Right renal pelvis (tissue), 4 donors: ENCODE results near the gene LDHD. TPM values are rescaled to one million over a fixed set of nuclear protein-coding genes. Genes with fewer than 3 reads are reported as not detected.
A peak's percentile ranks its signal among the peaks of the same experiment; 100 is the strongest.

Experiments
- DNase-seq, 4 donors: peaks; one replicate each; pipeline ENCODE4 v3.0.0-alpha.2; 2013; ENCODE audit warnings: low read depth in 4 of 4, low spot score in 3 of 4, missing footprints in 1 of 4
- polyA plus RNA-seq, 4 donors: library from polyadenylated mRNA; unstranded; fragments of 120-200 nt; gene quantifications; one replicate each; pipeline ENCODE4 v1.2.1, GENCODE V29; 2013; ENCODE audit not compliant: insufficient read length in 4 of 4

The LDHD gene
- polyA plus RNA-seq, 4 donors: 5.7 to 8.5 (median 6.2) TPM

- no peak for DNase-seq
These were observed 1.4 kb downstream of the LDHD start for GRCh38 chr16:75114946-75115825.

GRCh38 chr16:75114179-75114945 is 2.2 kb downstream of the LDHD start:
- DNase-seq: no peak

GRCh38 chr16:75113541-75114121 is 2.9 kb downstream of the LDHD start:
- DNase-seq: no peak

- DNase-seq: no peak
These were observed 3.7 kb downstream of the LDHD start for GRCh38 chr16:75112734-75113491.

- DNase-seq: no peak
These were observed 4.4 kb downstream of the LDHD start for GRCh38 chr16:75111961-75112733.

- no peak for DNase-seq
These were observed 5.1 kb downstream of the LDHD start for GRCh38 chr16:75111514-75111940.

GRCh38 chr16:75110637-75111513 is 5.7 kb downstream of the LDHD start:
- peak; percentile 80 to 84 (median 82) for DNase-seq

GRCh38 chr16:75109732-75110243 is 6.8 kb downstream of the LDHD start:
- no peak for DNase-seq

- peak in 3 of 4 donors; percentile 39 to 73 (median 70) for DNase-seq
These were observed 7.5 kb downstream of the LDHD start for GRCh38 chr16:75108792-75109731.

GRCh38 chr16:75107505-75107904 is 9.1 kb downstream of the LDHD start:
- no peak for DNase-seq

GRCh38 chr16:75106351-75107274 is 10.0 kb downstream of the LDHD start:
- no peak for DNase-seq

- no peak for DNase-seq
These were observed 11.1 kb downstream of the LDHD start for GRCh38 chr16:75105306-75106061.

- no peak for DNase-seq
These were observed 11.7 kb downstream of the LDHD start for GRCh38 chr16:75104836-75105235.

- DNase-seq: no peak
These were observed 12.6 kb downstream of the LDHD start for GRCh38 chr16:75103994-75104393.

- no peak for DNase-seq
These were observed 14.0 kb downstream of the LDHD start for GRCh38 chr16:75102595-75102994.

- DNase-seq: no peak
These were observed 14.9 kb downstream of the LDHD start for GRCh38 chr16:75101635-75102034.
